MCF 10A (cell line): ENCODE measurements around the gene SZRD1. TPM values are rescaled to one million over a fixed set of nuclear protein-coding genes. Genes with fewer than 3 reads are reported as not detected.

Experiments
- BruUV-seq: library from RNA; stranded (reverse); fragments of 400-500 nt; replicated peaks from 2 replicates; lab custom pipeline; 2021; lab: Mats Ljungman, UMichigan
- CTCF ChIA-PET: fragments of 300-600 bp; sonication (Branson Sonifier 250); formaldehyde crosslinking; extraction: SDS; loops from one replicate; lab custom pipeline; 2021; ENCODE audit warnings: antibody characterized with exemption, inconsistent platforms; lab: Yijun Ruan, JAX
- POLR2A ChIA-PET: fragments of 300-600, 350-650 bp; sonication (Branson Sonifier 250); formaldehyde crosslinking; extraction: SDS; loops from one replicate; lab custom pipeline; 2020; ENCODE audit warnings: antibody characterized with exemption, inconsistent platforms; lab: Yijun Ruan, JAX
- DNase-seq: peaks from one replicate; pipeline ENCODE4 v3.0.0-alpha.2; 2018; ENCODE audit not compliant: unreplicated experiment
- H3K27ac Mint-ChIP-seq: one replicate; pipeline ENCODE4 v1.8.0; 2022; ENCODE audit warnings: mild to moderate bottlenecking, low read depth, mixed read lengths; ENCODE audit not compliant: unreplicated experiment
- H3K27me3 Mint-ChIP-seq: one replicate; pipeline ENCODE4 v1.8.0; 2022; ENCODE audit warnings: mixed read lengths; ENCODE audit not compliant: insufficient read depth, unreplicated experiment
- H3K36me3 Mint-ChIP-seq: one replicate; pipeline ENCODE4 v1.8.0; 2022; ENCODE audit warnings: mild to moderate bottlenecking, moderate library complexity, mixed read lengths; ENCODE audit not compliant: insufficient read depth, unreplicated experiment
- H3K4me1 Mint-ChIP-seq: one replicate; pipeline ENCODE4 v1.8.0; 2022; ENCODE audit warnings: mixed read lengths; ENCODE audit not compliant: insufficient read depth, unreplicated experiment
- H3K4me3 Mint-ChIP-seq: one replicate; pipeline ENCODE4 v1.8.0; 2022; ENCODE audit warnings: mild to moderate bottlenecking, moderate library complexity, mixed read lengths; ENCODE audit not compliant: unreplicated experiment
- H3K9me3 Mint-ChIP-seq: one replicate; pipeline ENCODE4 v1.8.0; 2022; ENCODE audit warnings: mixed read lengths; ENCODE audit not compliant: unreplicated experiment
- CTCF ChIP-seq: fragments of 200-600 bp; IDR thresholded peaks from one replicate; pipeline ENCODE4 v1.8.0; 2022; ENCODE audit warnings: antibody characterized with exemption, mild to moderate bottlenecking; ENCODE audit not compliant: unreplicated experiment
- intact Hi-C: fragments of 100-400 bp; cut with micrococcal nuclease; formaldehyde crosslinking; loops from 2 replicates; pipeline ENCODE4 v1.14.1; 2022
- total RNA-seq: library from RNA; stranded (reverse); gene quantifications from 2 replicates; pipeline ENCODE4 v1.2.3, GENCODE V29; 2022

The SZRD1 gene
- total RNA-seq, 1 experiment from 2014 or later: 108 TPM

DNA sequence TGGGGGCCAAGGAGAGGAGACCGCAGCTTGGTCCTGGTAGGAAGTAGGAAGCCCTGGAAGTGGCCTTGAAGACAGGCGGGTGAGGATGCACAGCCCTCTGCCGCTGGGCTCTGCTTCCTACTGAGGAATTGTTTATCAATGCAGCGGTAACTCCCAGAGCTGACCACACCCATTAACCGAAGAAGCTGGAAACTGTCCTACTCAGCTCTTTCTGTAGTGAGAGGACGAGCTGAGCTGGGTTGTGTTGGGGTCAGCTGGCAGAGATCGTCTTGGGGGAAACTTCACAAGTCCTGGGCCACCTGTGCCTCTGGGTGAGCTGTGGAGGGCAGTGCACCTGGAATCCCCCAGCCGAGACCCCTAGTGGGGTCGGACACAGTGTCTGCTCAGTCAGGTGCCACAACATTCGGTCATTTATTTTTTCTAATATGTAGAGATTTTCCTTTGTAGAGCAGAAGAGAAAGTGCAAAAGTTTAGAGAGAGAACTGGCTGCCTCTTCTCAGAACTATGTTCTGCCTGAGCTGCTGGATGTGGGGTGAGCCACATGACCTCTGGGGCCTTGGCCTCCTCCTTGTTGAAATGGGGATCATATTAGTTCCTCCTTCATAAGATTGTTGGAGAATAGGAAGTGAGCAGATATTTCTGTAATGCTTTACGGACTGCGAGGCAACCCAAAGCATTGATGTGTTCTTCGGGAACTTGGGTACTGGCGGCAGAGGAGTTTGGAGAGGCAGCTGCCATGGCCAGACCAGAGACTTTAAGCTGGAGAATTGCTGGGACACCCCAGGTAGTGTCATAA lies 77.1 kb downstream of the SZRD1 start:
- no peak for TF ChIP-seq CTCF
- Mint-ChIP-seq H3K4me1 (peaks cover 6% of the 10 kb centered on the region), H3K27me3 (no peaks in the 10 kb centered on the region), H3K36me3 (peaks cover 57% of the 10 kb centered on the region), H3K9me3 (no peaks in the 10 kb centered on the region), H3K4me3 (no peak overlapping the region), H3K27ac (no peak overlapping the region)
- no peak for DNase-seq
- POLR2A ChIA-PET: no interaction called here
- CTCF ChIA-PET: interaction anchor here (0.6 kb wide), 1 partner anchor 18 kb away, joined by 3 read pairs; no protein-coding TSS in a partner anchor
- intact Hi-C loops: no loop called here
- no TSS peak for BruUV-seq

GRCh38 chr1:16445052-16445451 lies 78.0 kb downstream of the SZRD1 start:
- POLR2A ChIA-PET: interaction anchor here (0.7 kb wide), 1 partner anchor 653 kb away, joined by 3 read pairs; no protein-coding TSS in a partner anchor
- no TSS peak for BruUV-seq
- H3K36me3 Mint-ChIP-seq: peaks cover 66% of the 10 kb centered on the region
- DNase-seq: no peak
- peaks cover 3% of the 10 kb centered on the region for H3K4me1 Mint-ChIP-seq
- intact Hi-C loops: no loop called here
- CTCF ChIA-PET: interaction anchor here (0.6 kb wide), 1 partner anchor 19 kb away, joined by 3 read pairs; no protein-coding TSS in a partner anchor
- no peak overlapping the region for H3K4me3 Mint-ChIP-seq
- H3K27ac Mint-ChIP-seq: no peak overlapping the region
- no peaks in the 10 kb centered on the region for H3K9me3 Mint-ChIP-seq
- no peaks in the 10 kb centered on the region for H3K27me3 Mint-ChIP-seq
- no peak for TF ChIP-seq CTCF

- Mint-ChIP-seq H3K4me3 (no peak overlapping the region), H3K27me3 (no peaks in the 10 kb centered on the region), H3K27ac (no peak overlapping the region), H3K9me3 (no peaks in the 10 kb centered on the region), H3K36me3 (peaks cover 76% of the 10 kb centered on the region), H3K4me1 (no peaks in the 10 kb centered on the region)
- ChIA-PET CTCF (interaction anchor here (0.5 kb wide), 1 partner anchor 18 kb away, joined by 4 read pairs; no protein-coding TSS in a partner anchor), POLR2A (no interaction called here)
- no peak for TF ChIP-seq CTCF
- BruUV-seq: no TSS peak
- intact Hi-C loops: no loop called here
- DNase-seq: no peak
Measured at GRCh38 chr1:16446116-16446515, 79.1 kb downstream of the SZRD1 start.

- ChIA-PET CTCF (interaction anchor here (0.6 to 1.0 kb wide), 3 partner anchors 53 to 504 kb away, joined by 3 to 4 read pairs (median 3); no protein-coding TSS in a partner anchor), POLR2A (no interaction called here)
- Mint-ChIP-seq H3K4me3 (no peak overlapping the region), H3K4me1 (no peaks in the 10 kb centered on the region), H3K27me3 (no peaks in the 10 kb centered on the region), H3K27ac (no peak overlapping the region), H3K9me3 (no peaks in the 10 kb centered on the region), H3K36me3 (peaks cover 87% of the 10 kb centered on the region)
- DNase-seq: no peak
- BruUV-seq: no TSS peak
- intact Hi-C loops: no loop called here
- TF ChIP-seq CTCF: no peak
Measured at GRCh38 chr1:16447641-16448040, 80.6 kb downstream of the SZRD1 start.
